Skeletal muscle tissue (tissue), 1 donor: ENCODE measurements around the gene KRT75. TPM values are rescaled to one million over a fixed set of nuclear protein-coding genes. Genes with fewer than 3 reads are reported as not detected.

Source experiments
- total RNA-seq: library from RNA; depleted of rRNA; stranded (reverse); fragments of >200 nt; gene quantifications from one replicate; pipeline ENCODE4 v1.2.3, GENCODE V29; 2014

The KRT75 gene
- total RNA-seq, 1 donor from 2014 or later = not detected

Other genes starting within 250 kb of the KRT75 start
- gene KRT80, start 242.4 kb downstream of the KRT75 start, total RNA-seq = 0.52 TPM
- gene KRT7, start 201.1 kb downstream of the KRT75 start, total RNA-seq = not detected
- gene KRT86, start 159.7 kb downstream of the KRT75 start, total RNA-seq = 0.52 TPM
- gene KRT81, start 142.8 kb downstream of the KRT75 start, total RNA-seq = not detected
- gene KRT83, start 113.0 kb downstream of the KRT75 start, total RNA-seq = not detected
- gene KRT85, start 66.9 kb downstream of the KRT75 start, total RNA-seq = 0.52 TPM
- gene KRT84, start 48.7 kb downstream of the KRT75 start, total RNA-seq = not detected
- not detected for gene KRT82, start 28.0 kb downstream of the KRT75 start, total RNA-seq
- gene KRT6B, start 17.8 kb upstream of the KRT75 start, total RNA-seq = not detected
- not detected for gene KRT6C, start 39.4 kb upstream of the KRT75 start, total RNA-seq
- 1.6 TPM for gene KRT6A, start 58.9 kb upstream of the KRT75 start, total RNA-seq
- 1.6 TPM for gene KRT5, start 86.0 kb upstream of the KRT75 start, total RNA-seq
- gene KRT71, start 118.8 kb upstream of the KRT75 start, total RNA-seq = not detected
- gene KRT74, start 139.5 kb upstream of the KRT75 start, total RNA-seq = not detected
- not detected for gene KRT72, start 167.1 kb upstream of the KRT75 start, total RNA-seq
- under 0.01 TPM for gene KRT73, start 184.2 kb upstream of the KRT75 start, total RNA-seq
- not detected for gene KRT2, start 217.8 kb upstream of the KRT75 start, total RNA-seq
- gene KRT1, start 246.0 kb upstream of the KRT75 start, total RNA-seq = 2.1 TPM